HAP-1 (cell line): Measurements from ENCODE around the gene APOC4.
"Not testable (repeated sequence)": the region's sequence is repeated elsewhere in the genome, so short reads cannot be mapped to it uniquely, and the experiment has no call there.

Experiments
- DNase-seq, 2 experiments: peaks; one replicate each; pipeline ENCODE4 v3.0.0-alpha.2; 2016 to 2020; ENCODE audit warnings: low spot score in 2 of 2
- H3K27me3 ChIP-seq: fragments of 250-450 bp; sonication (Bioruptor Pico); 2 replicates; pipeline ENCODE4 v1.5.1; 2020; ENCODE audit warnings: low read depth, mild to moderate bottlenecking, moderate library complexity
- H3K36me3 ChIP-seq: fragments of 250-450 bp; sonication (Bioruptor Pico); replicated peaks from 2 replicates; pipeline ENCODE4 v1.5.1; 2020; ENCODE audit warnings: mild to moderate bottlenecking
- H3K4me1 ChIP-seq: fragments of 250-450 bp; sonication (Bioruptor Pico); 2 replicates; pipeline ENCODE4 v1.5.1; 2020; ENCODE audit warnings: mild to moderate bottlenecking
- H3K4me3 ChIP-seq: fragments of 250-450 bp; sonication (Bioruptor Pico); 2 replicates; pipeline ENCODE4 v1.5.1; 2020; ENCODE audit warnings: mild to moderate bottlenecking, moderate library complexity
- H3K9me3 ChIP-seq: fragments of 250-450 bp; sonication (Bioruptor Pico); 2 replicates; pipeline ENCODE4 v1.5.1; 2020; ENCODE audit warnings: mild to moderate bottlenecking, moderate library complexity
- in situ Hi-C: fragments of 300-500 bp; cut with MboI; formaldehyde crosslinking; loops from 3 replicates; pipeline ENCODE4 v1.14.3; 2020; ENCODE audit warnings: low sequenced_read_pairs, inconsistent platforms, mixed read lengths

Gene APOC4

DNA sequence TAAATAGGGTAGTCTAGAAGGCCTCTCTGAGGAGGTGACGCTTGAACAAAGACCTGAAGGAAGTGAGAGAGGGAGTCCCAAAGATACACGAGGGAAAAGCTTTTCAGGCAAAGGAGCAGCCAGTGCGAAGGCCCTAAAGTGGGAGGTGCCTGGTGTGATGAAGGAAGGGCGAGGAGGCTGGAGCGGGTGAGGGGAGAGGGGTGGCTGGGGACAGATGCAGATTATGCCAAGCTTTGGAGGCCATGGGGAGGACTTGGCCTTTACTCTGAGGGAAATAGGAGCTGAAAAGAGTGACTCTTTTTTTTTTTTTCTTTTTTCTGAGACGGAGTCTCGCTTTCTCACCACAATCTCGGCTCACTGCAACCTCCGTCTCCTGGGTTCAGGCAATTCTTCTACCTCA lies 16.1 kb downstream of the APOC4 start:
- no peak for DNase-seq
- peaks cover 25% of the 10 kb centered on the region for H3K36me3 ChIP-seq
- in situ Hi-C loops: no loop called here
- peaks cover 6% of the 10 kb centered on the region for H3K4me1 ChIP-seq
- no peaks in the 10 kb centered on the region for H3K27me3 ChIP-seq
- no peak overlapping the region for H3K4me3 ChIP-seq
- H3K9me3 ChIP-seq: no peaks in the 10 kb centered on the region

DNA sequence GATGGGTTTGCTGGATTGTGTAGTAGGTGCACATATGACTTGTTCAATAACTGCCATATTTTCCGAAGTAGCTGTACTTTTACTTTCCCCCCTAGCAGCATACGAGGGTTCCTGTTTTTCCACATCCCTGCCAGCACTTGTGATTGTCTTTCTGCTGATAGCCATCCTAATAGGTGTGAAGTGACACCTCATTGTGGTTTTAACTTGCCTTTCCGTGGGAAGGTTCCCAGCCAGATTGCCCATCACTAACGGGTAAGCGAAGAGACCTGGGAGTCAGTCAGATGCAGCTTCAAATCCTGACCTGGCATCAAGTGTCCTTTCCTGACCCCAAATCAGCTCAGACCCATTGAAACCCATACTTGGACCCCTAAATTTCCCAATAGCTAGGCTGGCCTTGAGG lies 17.7 kb downstream of the APOC4 start:
- Histone ChIP-seq H3K9me3 (no peaks in the 10 kb centered on the region), H3K4me3 (no peak overlapping the region), H3K27me3 (no peaks in the 10 kb centered on the region), H3K36me3 (peaks cover 29% of the 10 kb centered on the region), H3K4me1 (peaks cover 6% of the 10 kb centered on the region)
- in situ Hi-C loops: no loop called here
- no peak for DNase-seq

- H3K9me3 ChIP-seq: no peaks in the 10 kb centered on the region
- in situ Hi-C loops: no loop called here
- DNase-seq: no peak
- H3K27me3 ChIP-seq: no peaks in the 10 kb centered on the region
- H3K4me1 ChIP-seq: peaks cover 3% of the 10 kb centered on the region
- H3K36me3 ChIP-seq: peaks cover 37% of the 10 kb centered on the region
- no peak overlapping the region for H3K4me3 ChIP-seq
These were observed 19.1 kb downstream of the APOC4 start for GRCh38 chr19:44960906-44961728.

GRCh38 chr19:44961821-44962220 lies 19.8 kb downstream of the APOC4 start:
- no peak for DNase-seq
- Histone ChIP-seq H3K27me3 (no peaks in the 10 kb centered on the region), H3K4me1 (no peaks in the 10 kb centered on the region)

DNA sequence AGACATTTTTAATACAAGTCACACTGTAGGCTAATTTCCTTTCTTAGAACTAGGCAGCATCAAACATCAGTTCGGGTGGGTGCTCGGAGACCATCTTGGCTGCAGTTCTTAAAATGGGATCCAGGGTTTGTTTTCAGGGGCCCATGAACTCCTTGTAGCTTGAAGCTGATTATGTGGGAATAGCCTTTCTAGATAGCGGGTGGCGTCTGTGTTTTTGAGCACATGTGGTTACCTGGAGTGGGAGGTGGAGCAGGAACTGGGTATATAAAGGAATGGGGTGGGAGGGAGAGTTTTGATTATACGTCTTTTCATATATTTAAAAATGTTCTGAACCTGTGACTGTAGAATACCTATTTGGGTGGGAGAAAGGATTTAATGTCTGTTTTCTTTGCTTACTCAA lies 26.1 kb downstream of the APOC4 start:
- in situ Hi-C loops: no loop called here
- H3K36me3 ChIP-seq: peaks cover 27% of the 10 kb centered on the region
- DNase-seq: no peak

More at GRCh38 chr19:44961821-44962220, 19.8 kb downstream of the APOC4 start:
- no peak overlapping the region for H3K4me3 ChIP-seq
- H3K36me3 ChIP-seq: peaks cover 37% of the 10 kb centered on the region
- no peaks in the 10 kb centered on the region for H3K9me3 ChIP-seq
- in situ Hi-C loops: no loop called here

GRCh38 chr19:44968670-44969069 lies 26.6 kb downstream of the APOC4 start:
- H3K9me3 ChIP-seq: no peaks in the 10 kb centered on the region
- H3K36me3 ChIP-seq: peaks cover 27% of the 10 kb centered on the region
- no peak for DNase-seq
- no peaks in the 10 kb centered on the region for H3K27me3 ChIP-seq
- H3K4me3 ChIP-seq: no peak overlapping the region
- in situ Hi-C loops: no loop called here
- no peaks in the 10 kb centered on the region for H3K4me1 ChIP-seq

More for the DNA sequence above, 26.1 kb downstream of the APOC4 start:
- no peaks in the 10 kb centered on the region for H3K9me3 ChIP-seq
- H3K27me3 ChIP-seq: no peaks in the 10 kb centered on the region
- no peaks in the 10 kb centered on the region for H3K4me1 ChIP-seq
- no peak overlapping the region for H3K4me3 ChIP-seq

DNA sequence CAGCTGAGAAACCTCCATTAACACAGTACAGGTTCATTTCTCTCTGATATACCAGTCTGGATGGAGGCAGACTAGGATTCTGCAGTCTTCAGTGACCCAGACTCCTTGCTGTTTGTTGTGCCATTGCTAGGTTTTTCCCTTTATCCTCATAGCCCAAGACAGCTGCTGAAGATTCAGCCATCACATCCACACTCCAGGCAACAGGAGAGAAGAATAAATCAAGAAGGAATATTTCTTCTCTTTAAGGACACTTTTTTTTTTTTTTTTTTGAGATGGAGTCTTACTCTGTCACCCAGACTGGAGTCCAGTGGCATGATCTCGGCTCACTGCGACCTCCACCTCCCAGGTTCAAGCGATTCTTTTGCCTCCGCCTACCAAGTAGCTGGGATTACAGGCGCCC lies 27.4 kb downstream of the APOC4 start:
- in situ Hi-C loops: no loop called here
- H3K4me1 ChIP-seq: no peaks in the 10 kb centered on the region
- DNase-seq: no peak
- no peaks in the 10 kb centered on the region for H3K27me3 ChIP-seq
- H3K4me3 ChIP-seq: no peak overlapping the region
- H3K36me3 ChIP-seq: peaks cover 32% of the 10 kb centered on the region
- H3K9me3 ChIP-seq: no peaks in the 10 kb centered on the region

DNA sequence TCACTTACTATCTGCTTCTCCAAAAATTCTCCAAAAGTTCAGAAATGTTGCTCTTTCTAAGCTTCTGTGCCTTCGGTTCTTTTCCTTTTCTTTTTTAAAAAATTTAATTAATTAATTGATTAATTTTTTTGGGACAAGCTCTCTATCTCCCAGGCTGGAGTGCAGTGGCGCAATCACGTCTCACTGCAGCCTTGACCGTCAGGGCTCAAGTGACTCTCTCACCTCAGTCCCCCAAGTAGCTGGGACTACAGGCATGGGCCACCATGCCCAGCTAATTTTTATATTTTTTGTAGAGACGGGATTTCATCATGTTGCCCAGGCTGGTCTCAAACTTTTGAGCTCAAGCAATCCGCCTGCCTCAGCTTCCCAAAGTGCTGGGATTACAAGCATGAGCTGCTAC lies 29.4 kb downstream of the APOC4 start:
- H3K27me3 ChIP-seq, H3K4me1 ChIP-seq, H3K9me3 ChIP-seq, DNase-seq, H3K4me3 ChIP-seq, in situ Hi-C loops: not testable (repeated sequence)
- H3K36me3 ChIP-seq: peaks cover 39% of the 10 kb centered on the region

- no peaks in the 10 kb centered on the region for H3K27me3 ChIP-seq
- DNase-seq: no peak
- in situ Hi-C loops: no loop called here
- H3K9me3 ChIP-seq: no peaks in the 10 kb centered on the region
- H3K36me3 ChIP-seq: peaks cover 48% of the 10 kb centered on the region
- H3K4me3 ChIP-seq: no peak overlapping the region
- H3K4me1 ChIP-seq: no peaks in the 10 kb centered on the region
These were observed 30.8 kb downstream of the APOC4 start for GRCh38 chr19:44972802-44973201.

GRCh38 chr19:44973982-44974735 lies 32.1 kb downstream of the APOC4 start:
- no peaks in the 10 kb centered on the region for H3K4me1 ChIP-seq
- H3K4me3 ChIP-seq: no peak overlapping the region
- H3K36me3 ChIP-seq: peaks cover 53% of the 10 kb centered on the region
- no peak for DNase-seq
- no peaks in the 10 kb centered on the region for H3K9me3 ChIP-seq
- in situ Hi-C loops: no loop called here
- H3K27me3 ChIP-seq: no peaks in the 10 kb centered on the region

DNA sequence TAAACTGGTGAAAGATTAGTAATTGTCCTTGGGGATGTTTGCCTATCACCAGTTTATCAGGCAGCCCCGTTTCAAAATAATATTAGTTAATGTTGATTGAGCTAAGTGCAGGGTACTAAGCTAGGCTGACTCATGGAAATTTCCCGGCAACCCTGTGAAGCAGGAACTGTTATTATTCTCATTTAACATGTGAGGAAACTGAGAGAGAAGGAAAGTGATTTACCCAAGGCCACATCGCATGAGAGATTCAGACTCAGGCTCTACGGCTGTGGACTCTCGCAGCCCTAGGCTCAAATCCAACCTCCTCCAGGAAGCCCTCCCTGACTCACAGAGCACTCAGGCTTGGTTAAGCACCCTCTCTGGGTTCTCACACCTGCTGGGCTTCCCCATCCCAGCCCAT lies 32.8 kb downstream of the APOC4 start:
- Histone ChIP-seq H3K4me1 (no peaks in the 10 kb centered on the region), H3K36me3 (peaks cover 56% of the 10 kb centered on the region), H3K9me3 (no peaks in the 10 kb centered on the region), H3K4me3 (no peak overlapping the region), H3K27me3 (no peaks in the 10 kb centered on the region)
- DNase-seq: no peak
- in situ Hi-C loops: no loop called here

DNA sequence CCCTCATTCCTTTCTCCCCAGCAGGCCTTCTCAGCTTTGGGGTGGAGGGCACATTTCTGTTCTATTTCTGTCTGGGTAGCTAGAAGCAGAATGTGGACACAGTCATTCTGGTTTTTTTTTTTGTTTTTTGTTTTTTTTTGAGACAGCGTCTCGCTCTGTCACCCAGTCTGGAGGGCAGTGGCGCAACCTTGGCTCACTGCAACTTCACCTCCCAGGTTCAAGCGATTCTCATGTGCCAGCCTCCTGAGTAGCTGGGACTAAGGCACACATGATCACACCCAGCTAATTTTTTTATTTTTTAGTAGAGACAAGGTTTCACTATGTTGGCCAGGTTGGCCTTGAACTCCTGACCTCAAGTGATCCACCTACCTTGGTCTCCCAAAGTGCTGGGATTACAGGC lies 33.4 kb downstream of the APOC4 start:
- peaks cover 58% of the 10 kb centered on the region for H3K36me3 ChIP-seq
- H3K27me3 ChIP-seq: no peaks in the 10 kb centered on the region

GRCh38 chr19:44984005-44984404 lies 42.0 kb downstream of the APOC4 start:
- H3K9me3 ChIP-seq: no peaks in the 10 kb centered on the region
- in situ Hi-C loops: no loop called here
- no peaks in the 10 kb centered on the region for H3K27me3 ChIP-seq
- DNase-seq: no peak
- peaks cover 34% of the 10 kb centered on the region for H3K36me3 ChIP-seq
- H3K4me3 ChIP-seq: no peak overlapping the region
- no peaks in the 10 kb centered on the region for H3K4me1 ChIP-seq

More for the DNA sequence above, 33.4 kb downstream of the APOC4 start:
- no peaks in the 10 kb centered on the region for H3K4me1 ChIP-seq
- DNase-seq: no peak
- H3K9me3 ChIP-seq: no peaks in the 10 kb centered on the region
- in situ Hi-C loops: no loop called here
- H3K4me3 ChIP-seq: no peak overlapping the region

DNA sequence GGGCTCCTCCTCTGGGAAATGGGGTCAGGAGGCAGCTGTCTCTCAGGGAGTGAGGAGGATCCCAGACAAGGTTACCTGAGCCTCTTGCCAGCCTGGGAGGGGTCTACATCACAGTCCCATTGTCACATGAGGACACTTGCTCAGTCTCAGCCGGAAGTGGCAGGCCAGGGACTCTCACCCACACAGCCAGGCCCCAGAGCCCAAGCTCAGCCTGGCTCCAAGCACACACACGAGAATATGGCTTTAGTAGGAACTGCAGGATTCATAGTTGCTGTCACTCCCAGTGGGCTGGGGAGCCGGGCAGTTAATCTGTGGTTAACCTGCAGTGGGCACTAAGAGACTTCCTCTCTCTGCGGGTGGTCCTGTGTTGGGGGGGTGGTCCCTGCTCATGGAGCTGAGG lies 43.4 kb downstream of the APOC4 start:
- Histone ChIP-seq H3K4me3 (no peak overlapping the region), H3K9me3 (no peaks in the 10 kb centered on the region), H3K36me3 (peaks cover 37% of the 10 kb centered on the region), H3K4me1 (no peaks in the 10 kb centered on the region), H3K27me3 (no peaks in the 10 kb centered on the region)
- in situ Hi-C loops: no loop called here
- no peak for DNase-seq
